Vagina (tissue), 2 donors: ENCODE measurements around the gene C5orf46.

ENCODE experiments used
- CTCF ChIP-seq, 3 experiments: fragments of 450-650 bp in 2 of 3; fragments of 200-600 bp in 1 of 3; sonication (generic) in 1 of 3; IDR thresholded peaks; one replicate each; pipeline ENCODE4 v1.5.1; 2017 to 2019; ENCODE audit warnings: antibody characterized with exemption in 3 of 3, mild to moderate bottlenecking in 2 of 3, moderate library complexity in 2 of 3
- POLR2A ChIP-seq, 2 donors: fragments of 450-650 bp; IDR thresholded peaks; one replicate each; pipeline ENCODE4 v1.6.1; 2017; ENCODE audit warnings: antibody characterized with exemption in 2 of 2, mild to moderate bottlenecking in 2 of 2, moderate library complexity in 2 of 2
- POLR2AphosphoS5 ChIP-seq, 2 donors: sonication (generic); formaldehyde crosslinking; IDR thresholded peaks; one replicate each; pipeline ENCODE4 v1.9.0; 2017; ENCODE audit warnings: antibody characterized with exemption in 2 of 2, mild to moderate bottlenecking in 2 of 2, low read depth in 1 of 2; ENCODE audit not compliant: insufficient read depth in 1 of 2

GRCh38 chr5:147879784-147880183 lies 26.6 kb downstream of the C5orf46 start:
- TF ChIP-seq CTCF (IDR thresholded peaks at IDR 0.05) = no peak
- TF ChIP-seq POLR2A (IDR thresholded peaks at IDR 0.05) = no peak
- TF ChIP-seq POLR2AphosphoS5 (IDR thresholded peaks at IDR 0.05; ENCODE audit: insufficient read depth in 1 of 2, low read depth in 1 of 2) = no peak
